Measurements from ENCODE around the gene TEX55.
"Not testable (repeated sequence)": the region's sequence is repeated elsewhere in the genome, so short reads cannot be mapped to it uniquely, and the experiment has no call there.

Gene TEX55

DNA sequence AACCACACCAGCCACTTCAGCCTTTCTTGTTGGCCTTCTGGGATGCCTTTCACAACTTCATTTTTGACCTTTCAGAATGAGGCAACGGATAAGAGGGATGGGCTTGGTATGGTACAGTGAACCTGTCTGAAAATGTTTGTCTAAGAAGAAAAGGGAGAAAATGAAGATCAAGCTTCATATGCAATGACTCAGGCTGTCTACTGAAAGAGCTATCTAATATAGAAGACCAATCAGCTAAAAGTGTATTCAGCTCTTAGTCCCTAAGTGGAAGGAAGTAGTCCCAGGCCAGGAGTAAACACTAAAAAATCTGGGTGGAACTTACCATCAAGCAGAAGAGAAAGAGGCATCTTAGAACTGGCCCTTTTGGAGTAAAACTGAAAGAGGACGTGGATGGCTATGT is 15.3 kb downstream of the TEX55 start:
- DNase-seq, result no peak

DNA sequence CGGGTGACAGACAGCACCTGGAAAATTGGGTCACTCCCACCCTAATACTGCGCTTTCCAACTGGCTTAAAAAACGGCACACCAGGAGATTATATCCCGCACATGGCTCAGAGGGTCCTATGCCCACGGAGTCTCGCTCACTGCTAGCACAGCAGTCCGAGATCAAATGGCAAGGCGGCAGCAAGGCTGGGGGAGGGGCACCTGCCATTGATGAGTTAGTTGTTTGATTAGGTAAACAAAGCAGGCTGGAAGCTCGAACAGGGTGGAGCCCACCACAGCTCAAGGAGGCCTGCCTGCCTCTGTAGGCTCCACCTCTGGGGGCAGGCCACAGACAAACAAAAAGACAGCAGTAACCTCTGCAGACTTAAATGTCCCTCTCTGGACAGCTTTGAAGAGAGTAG is 18.8 kb downstream of the TEX55 start:
- not testable (repeated sequence) for DNase-seq

DNA sequence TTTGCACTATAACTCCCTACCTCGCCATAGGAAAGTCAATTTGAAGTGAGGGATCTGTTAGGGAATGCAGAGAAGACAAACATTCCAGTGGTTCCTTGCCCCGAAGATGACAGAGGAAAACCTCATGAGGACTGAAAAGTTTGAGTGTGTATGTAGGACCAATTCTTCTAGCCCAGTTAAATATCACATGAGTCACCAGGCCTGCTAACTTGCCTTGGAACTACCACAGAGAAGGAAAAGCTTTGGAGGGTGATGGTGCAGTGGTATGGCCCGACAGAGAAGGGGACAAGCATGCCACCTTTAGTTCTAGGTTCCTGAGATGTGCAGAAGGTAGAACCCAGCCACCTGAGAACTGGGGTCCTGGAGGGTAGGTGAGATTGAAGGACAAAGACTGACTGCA is 24.9 kb downstream of the TEX55 start:
- no peak for DNase-seq

DNA sequence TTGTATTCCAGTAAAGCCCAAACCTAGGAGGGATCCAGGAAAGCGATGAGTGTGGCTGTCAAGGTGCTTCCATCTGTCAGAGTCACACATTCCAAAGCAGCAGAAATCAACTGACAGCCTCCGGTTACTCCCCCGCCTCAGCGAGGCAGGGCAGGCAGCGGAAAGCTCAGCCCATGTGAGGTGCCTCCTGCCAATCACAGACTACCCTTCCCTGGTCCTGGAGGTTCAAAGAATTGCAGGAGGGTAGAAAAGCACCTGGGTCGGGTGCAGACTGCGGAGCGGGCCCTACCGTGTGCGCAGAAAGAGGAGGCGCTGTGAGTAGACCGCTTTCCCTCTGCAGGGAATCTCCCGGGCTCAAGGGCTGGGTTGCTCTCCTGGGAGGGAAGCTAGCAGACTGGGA is 27.4 kb downstream of the TEX55 start, which contains the start of gene UPK1B:
TSS of gene UPK1B (plus strand) at position 274 of the 400 bp plus-strand sequence. CDS start 13,144 bp downstream, outside the sequence.
- no peak for DNase-seq

DNA sequence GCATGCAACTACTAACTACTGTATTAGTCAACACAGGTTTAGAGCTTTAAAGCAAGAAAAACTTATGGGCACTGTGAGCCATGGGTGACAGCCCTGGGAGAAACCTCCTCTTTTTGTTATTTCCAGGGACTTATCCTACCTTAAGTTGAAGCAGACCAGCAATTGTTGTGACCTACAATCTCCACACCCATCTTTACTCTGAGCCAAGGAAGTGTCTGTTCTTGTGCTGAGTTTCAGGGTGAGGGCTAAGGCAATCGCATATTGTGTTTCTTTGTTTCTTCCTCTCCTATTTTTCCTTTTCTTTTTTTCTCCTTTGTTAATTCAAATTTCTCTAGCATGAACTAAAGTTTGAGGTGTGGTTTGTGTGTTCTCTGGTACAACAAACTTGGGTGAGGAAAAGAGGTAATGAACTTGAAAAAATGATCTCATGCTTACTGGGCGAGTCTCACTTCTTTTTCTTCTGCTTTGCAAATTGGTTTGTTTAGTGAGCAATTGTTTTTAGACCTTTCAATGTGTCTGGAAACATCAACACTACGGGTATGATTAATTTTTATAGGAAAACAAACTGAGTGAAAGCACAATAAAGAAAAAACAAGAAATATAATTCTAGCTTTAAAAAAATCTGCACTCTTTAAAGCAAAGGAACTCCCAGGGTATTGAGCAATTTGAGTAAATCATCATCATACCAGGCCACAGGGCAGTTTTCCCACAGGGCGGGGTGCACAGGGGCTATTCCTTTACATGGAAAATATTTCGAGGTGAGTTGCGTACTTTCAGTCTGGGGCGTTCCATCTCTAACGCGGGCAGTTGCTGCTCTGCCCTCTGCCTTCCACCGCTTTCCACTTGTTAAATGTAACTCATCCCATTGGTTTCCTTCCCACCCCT is 30.1 kb downstream of the TEX55 start:
- DNase-seq, result no peak

DNA sequence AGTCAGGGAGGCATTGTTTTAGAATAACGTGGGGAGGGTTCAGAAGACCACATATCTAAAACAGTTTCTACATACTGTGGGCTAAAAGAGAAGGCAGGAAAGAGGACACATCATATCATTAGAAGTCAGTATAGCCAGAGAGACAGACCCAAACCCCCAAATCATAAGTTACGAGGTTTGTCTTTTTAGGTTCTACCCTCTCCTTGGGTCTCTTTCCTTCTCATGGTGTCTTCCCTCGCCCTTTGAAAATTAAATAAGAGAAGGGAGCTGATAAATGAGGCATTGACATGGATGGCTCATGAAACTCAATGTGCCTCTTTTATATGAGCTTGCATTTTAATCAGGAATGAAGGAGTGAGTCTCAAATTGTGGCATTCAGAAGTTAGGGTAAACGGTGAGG is 30.8 kb downstream of the TEX55 start:
- DNase-seq, result no peak

DNA sequence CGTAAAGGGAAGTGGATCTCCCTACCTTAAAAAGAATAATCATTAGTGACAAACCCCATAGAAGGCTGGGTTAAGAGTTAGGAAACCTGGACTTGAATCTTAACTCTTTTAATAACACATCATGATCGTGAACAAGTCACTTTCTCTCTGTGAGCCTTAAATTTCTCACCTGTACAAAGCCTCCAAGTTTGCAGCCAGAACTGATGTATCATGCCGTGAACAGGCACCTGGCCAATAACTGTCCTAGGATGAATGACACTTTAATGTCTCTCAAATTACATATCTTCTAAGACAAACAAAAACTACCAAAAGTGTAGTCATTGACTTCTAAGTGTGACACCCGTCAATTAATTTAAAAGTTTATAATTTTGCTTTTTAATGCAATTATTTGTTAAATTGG is 31.4 kb downstream of the TEX55 start:
- DNase-seq, result no peak

DNA sequence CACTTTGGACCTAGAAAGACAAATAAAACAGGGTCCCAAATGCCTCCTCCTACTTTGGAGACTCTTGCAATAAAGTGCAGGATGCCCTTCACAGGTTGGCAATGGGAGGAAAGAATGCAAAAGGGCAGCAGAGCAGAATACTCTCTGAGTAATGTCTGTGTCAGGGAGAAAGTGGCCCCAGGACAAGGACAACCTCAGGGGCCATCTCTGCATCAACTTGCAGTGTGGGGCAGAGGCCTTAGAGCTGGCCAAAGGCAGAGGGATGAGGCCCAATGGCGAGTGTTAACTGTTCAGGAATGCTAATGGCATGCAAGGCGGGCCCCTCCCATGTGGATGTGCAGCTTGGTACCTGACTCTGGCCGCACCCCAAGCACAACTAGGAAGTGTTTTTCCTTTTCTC is 35.8 kb downstream of the TEX55 start:
- DNase-seq, result no peak

DNA sequence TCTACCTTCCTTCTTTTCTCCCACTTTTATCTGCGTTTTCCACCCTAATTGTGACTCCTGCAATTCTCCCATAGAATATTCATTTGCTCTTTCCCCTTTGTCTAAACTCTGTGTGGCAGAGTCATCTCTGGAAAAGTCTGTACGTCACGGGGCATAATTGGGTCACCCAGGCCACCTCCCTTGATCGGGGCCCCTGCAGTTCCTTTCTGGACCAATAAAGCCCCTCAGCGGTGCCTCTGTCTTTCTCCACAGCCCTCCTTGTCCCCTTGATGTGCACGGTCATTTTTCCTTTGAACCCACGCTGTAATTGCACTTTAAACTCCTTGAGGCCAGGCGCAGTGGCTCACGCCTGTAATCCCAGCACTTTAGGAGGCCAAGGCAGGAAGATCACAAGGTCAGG is 38.1 kb downstream of the TEX55 start:
- DNase-seq, result no peak

DNA sequence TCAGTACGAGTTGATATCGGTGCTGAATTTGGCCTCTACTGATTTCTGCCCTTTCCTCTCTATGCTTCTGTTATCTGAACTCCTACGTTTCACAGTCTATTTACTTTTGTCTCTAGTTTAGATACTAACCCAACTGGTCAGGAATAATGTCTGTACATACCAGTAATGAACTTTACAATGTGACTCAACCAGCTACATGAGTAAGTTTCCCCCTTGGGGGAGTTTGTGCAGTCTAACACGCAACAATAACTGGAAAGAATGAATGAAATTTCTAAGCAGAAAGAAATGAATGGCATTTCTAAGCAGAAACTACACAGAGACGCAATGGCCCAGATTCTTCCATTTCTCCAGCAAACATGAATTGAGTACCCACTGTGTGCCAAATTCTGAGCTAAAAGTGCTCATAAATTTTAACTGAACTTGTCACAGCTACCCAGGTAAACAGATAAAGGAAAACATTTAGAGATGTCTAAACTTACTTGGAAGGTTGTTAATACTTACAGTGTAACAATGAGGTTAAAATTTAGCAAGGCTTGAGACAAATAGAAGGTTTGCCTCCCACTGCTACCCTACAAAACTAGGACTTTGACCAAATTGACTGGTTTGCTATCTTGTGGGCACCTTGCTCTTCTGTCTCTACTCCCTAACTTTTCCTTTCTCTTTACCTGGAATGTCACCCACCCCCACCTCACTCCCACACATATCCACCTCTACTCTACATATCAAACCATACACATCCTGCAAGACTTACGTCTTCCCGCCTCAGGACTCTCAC is 39.0 kb downstream of the TEX55 start:
- DNase-seq, result no peak

DNA sequence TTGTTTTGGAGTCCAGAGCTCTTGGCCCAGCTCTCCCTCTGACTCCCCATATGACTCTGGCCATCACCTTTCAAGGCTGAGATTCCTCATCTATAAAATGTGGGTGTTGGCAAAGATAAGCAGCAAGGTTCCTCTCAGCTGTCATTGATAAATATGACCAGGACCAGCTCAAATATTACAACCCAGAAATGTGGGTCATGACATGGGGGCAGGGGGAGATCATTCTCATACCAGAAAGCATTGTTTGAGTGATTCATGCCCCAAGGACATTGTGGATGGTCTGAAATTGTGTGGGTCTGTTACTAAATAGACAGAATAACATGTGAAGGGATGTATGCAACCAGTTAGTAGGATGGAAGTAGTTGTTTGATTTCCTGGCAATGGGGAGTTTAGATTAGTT is 41.3 kb downstream of the TEX55 start:
- DNase-seq, result no peak

DNA sequence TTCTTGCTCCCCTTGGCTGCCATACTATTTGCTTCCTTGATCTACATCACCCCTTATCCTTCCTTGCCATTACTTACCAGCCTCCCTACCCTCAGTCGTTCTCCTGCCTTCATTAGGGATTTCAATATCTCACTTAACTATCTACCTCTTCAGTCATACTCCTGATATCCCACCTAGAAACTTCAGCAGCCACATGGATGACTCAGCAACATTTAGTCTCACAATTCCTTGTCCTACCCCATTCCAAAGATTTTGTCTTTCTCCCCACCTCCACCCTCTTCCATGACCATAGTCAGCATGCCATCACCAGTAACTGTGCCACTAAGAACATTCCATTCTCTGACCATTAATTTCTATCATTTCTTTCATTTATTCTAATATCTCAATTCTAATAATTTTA is 45.8 kb downstream of the TEX55 start:
- no peak for DNase-seq

DNA sequence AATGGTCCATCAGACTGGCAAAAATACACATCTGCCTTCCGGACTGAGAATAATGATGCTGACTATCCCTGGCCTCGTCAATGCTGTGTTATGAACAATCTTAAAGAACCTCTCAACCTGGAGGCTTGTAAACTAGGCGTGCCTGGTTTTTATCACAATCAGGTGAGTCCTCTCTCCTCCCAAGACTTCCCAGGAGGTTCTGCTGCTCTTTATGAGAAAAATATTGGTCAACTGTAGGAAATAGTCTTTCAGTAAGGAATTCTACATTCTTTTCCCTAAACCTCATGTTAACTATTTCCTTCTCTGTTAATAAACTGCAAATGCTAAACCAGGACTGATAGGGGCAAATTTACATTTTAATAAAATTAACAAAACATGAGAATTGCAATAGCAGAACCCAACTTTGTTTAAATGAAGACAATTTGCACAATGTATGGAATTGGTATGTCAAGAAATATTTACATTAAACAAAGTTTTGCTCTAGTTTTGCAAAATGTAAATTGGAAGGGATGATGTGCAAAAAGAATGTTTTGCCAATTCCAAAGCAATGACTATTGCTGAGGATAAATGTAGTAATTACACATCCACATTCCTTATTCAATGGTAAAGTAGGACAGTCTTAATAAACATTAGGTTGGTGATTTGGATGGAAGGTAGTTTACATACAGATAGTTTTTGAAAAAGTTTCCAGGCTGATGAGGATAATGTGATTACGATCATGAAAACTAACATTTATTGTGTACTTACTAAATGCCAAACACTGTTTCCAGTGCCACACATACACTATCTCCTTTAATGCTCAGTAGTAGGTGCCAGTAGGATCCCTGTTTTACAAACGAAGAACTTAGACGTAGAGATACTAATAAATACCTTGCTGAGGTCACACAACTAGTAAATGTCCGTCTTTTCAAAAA is 48.5 kb downstream of the TEX55 start:
- DNase-seq, result no peak

DNA sequence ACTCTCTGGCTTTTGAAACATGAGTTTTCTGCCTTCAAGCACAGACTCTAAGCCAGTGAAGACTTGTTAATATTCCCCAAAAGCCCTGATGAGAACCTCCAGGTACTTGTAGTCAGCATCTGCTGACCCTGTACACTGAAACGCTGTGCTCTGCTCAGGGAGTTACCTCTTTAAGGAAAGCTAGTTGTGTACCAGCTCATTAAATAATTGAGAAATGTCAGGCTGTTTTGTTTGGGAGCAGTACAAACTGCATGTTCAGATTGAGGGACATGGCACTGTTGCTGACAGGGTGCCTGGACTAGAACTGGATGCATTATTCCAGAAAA is 49.1 kb downstream of the TEX55 start:
- DNase-seq, result no peak

DNA sequence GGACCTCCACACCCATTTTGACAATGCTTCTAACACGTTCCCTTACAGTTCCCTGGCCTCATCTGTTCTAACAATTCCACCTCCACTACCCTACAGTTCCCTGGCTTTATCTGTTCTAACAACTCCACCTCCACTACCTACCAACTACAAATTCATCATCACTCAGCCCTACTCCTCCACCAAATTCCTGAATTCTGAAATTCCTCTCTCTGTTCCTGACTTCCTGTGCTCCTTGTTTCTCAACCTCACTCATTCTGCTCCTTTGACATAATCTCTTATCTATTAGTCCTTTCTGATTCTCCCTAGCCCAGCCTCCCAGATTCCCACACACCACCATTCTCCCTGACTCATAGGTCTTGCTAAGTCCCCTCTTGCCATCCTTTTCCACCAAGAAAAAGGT is 49.9 kb downstream of the TEX55 start:
- no peak for DNase-seq

Measured in activated CD4-positive, alpha-beta T cell treated with anti-CD3 and anti-CD28 coated beads, Interleukin-2, amount 50 U/mL, for 1 hour (primary cell).